HG03060 (cell line): ENCODE results near the gene TIMM13.

Experiments
- ATAC-seq: cut with Tn5 transposase; IDR thresholded peaks from one replicate; pipeline ENCODE4 v1.9.1; 2021; ENCODE audit warnings: low read depth, moderate number of reproducible peaks; ENCODE audit not compliant: unreplicated experiment

Gene TIMM13

GRCh38 chr19:2455851-2456570, 28.6 kb upstream of the TIMM13 start:
- no peak for ATAC-seq

- no peak for ATAC-seq
These were observed 27.8 kb upstream of the TIMM13 start for GRCh38 chr19:2454962-2455850.

GRCh38 chr19:2454199-2454961, 27.0 kb upstream of the TIMM13 start:
- no peak for ATAC-seq

GRCh38 chr19:2453431-2454025, 26.1 kb upstream of the TIMM13 start:
- ATAC-seq, result no peak

- no peak for ATAC-seq
These were observed 24.4 kb upstream of the TIMM13 start for GRCh38 chr19:2451741-2452140.

- ATAC-seq, result no peak
These were observed 23.8 kb upstream of the TIMM13 start for GRCh38 chr19:2451138-2451537.

GRCh38 chr19:2449019-2449418, 21.6 kb upstream of the TIMM13 start:
- ATAC-seq, result no peak

- ATAC-seq, result no peak
These were observed 19.0 kb upstream of the TIMM13 start for GRCh38 chr19:2446381-2446780.

GRCh38 chr19:2444251-2445002, 17.0 kb upstream of the TIMM13 start:
- ATAC-seq, result no peak

GRCh38 chr19:2443785-2444182, 16.4 kb upstream of the TIMM13 start:
- no peak for ATAC-seq

GRCh38 chr19:2443116-2443784, 15.9 kb upstream of the TIMM13 start:
- no peak for ATAC-seq

- no peak for ATAC-seq
These were observed 13.8 kb upstream of the TIMM13 start for GRCh38 chr19:2441096-2441752.

GRCh38 chr19:2440515-2440914, 13.1 kb upstream of the TIMM13 start:
- ATAC-seq, result no peak

GRCh38 chr19:2438178-2438577, 10.8 kb upstream of the TIMM13 start:
- no peak for ATAC-seq

- no peak for ATAC-seq
These were observed 9.5 kb upstream of the TIMM13 start for GRCh38 chr19:2436926-2437325.

GRCh38 chr19:2436384-2436783, 9.0 kb upstream of the TIMM13 start:
- no peak for ATAC-seq

- ATAC-seq, result no peak
These were observed 7.4 kb upstream of the TIMM13 start for GRCh38 chr19:2434721-2435265.

- ATAC-seq, result no peak
These were observed 6.9 kb upstream of the TIMM13 start for GRCh38 chr19:2434267-2434666.

- no peak for ATAC-seq
These were observed 6.5 kb upstream of the TIMM13 start for GRCh38 chr19:2433854-2434253.
